ENCODE data around the gene GALNT7. TPM values are rescaled to one million over a fixed set of nuclear protein-coding genes. Genes with fewer than 3 reads are reported as not detected.

Gene GALNT7
- total RNA-seq, 1 experiment from 2014 or later, result 16.8 TPM

GRCh38 chr4:173208420-173208819 lies 39.8 kb downstream of the GALNT7 start:
- TF ChIP-seq CTCF (IDR thresholded peaks at IDR 0.05; ENCODE audit: insufficient read depth in 1 of 2, low read depth in 1 of 2, low read length in 1 of 2, severe bottlenecking in 1 of 2, unreplicated experiment in 1 of 2), result no peak
- Histone ChIP-seq H3K4me1 (peaks cover 14% of the 10 kb centered on the region; the same call in 1 of the 2 replicates), H3K27me3 (replicated peaks; ENCODE audit: control insufficient read depth, insufficient read depth, low read length) (no peaks in the 10 kb centered on the region), H3K36me3 (ENCODE audit: control insufficient read depth, insufficient read depth, low read length) (no peaks in the 10 kb centered on the region), H3K4me3 (ENCODE audit: low read depth, low read length) (no peak overlapping the region), H3K9me3 (no peaks in the 10 kb centered on the region)
- Mint-ChIP-seq H3K36me3 (ENCODE audit: insufficient read depth, unreplicated experiment) (peaks cover 5% of the 10 kb centered on the region), H3K4me3 (ENCODE audit: unreplicated experiment) (no peak overlapping the region), H3K9me3 (ENCODE audit: unreplicated experiment) (peaks cover 12% of the 10 kb centered on the region), H3K27ac (ENCODE audit: unreplicated experiment) (no peak overlapping the region), H3K4me1 (ENCODE audit: low read depth, unreplicated experiment) (no peaks in the 10 kb centered on the region), H3K27me3 (ENCODE audit: insufficient read depth, unreplicated experiment) (no peaks in the 10 kb centered on the region)
- BruUV-seq (replicated peaks), result no TSS peak
- CTCF ChIA-PET, result no interaction called here
- POLR2A ChIA-PET, result no interaction called here
- intact Hi-C loops (cut with micrococcal nuclease; ENCODE audit: unreplicated experiment), result loop anchor here (10.0 kb wide), 1 partner anchor 1536 kb away; no protein-coding TSS in a partner anchor
- DNase-seq, result no peak

GRCh38 chr4:173211222-173211621 lies 42.6 kb downstream of the GALNT7 start:
- H3K27ac Mint-ChIP-seq (ENCODE audit: unreplicated experiment), result no peak overlapping the region
- CTCF ChIA-PET, result no interaction called here

GRCh38 chr4:173211838-173212237 lies 43.2 kb downstream of the GALNT7 start:
- no TSS peak for BruUV-seq (replicated peaks)
- peaks cover 14% of the 10 kb centered on the region; the same call in 1 of the 2 replicates for H3K4me1 ChIP-seq
- Mint-ChIP-seq H3K4me3 (ENCODE audit: unreplicated experiment) (no peak overlapping the region), H3K27ac (ENCODE audit: unreplicated experiment) (no peak overlapping the region), H3K27me3 (ENCODE audit: insufficient read depth, unreplicated experiment) (no peaks in the 10 kb centered on the region), H3K9me3 (ENCODE audit: unreplicated experiment) (no peaks in the 10 kb centered on the region), H3K4me1 (ENCODE audit: low read depth, unreplicated experiment) (no peaks in the 10 kb centered on the region), H3K36me3 (ENCODE audit: insufficient read depth, unreplicated experiment) (peaks cover 5% of the 10 kb centered on the region)
- CTCF ChIA-PET, result no interaction called here
- no peaks in the 10 kb centered on the region for H3K36me3 ChIP-seq (ENCODE audit: control insufficient read depth, insufficient read depth, low read length)
- POLR2A ChIA-PET, result no interaction called here
- no peak for DNase-seq
- H3K27me3 ChIP-seq (replicated peaks; ENCODE audit: control insufficient read depth, insufficient read depth, low read length), result no peaks in the 10 kb centered on the region
- no peak for TF ChIP-seq CTCF (IDR thresholded peaks at IDR 0.05; ENCODE audit: insufficient read depth in 1 of 2, low read depth in 1 of 2, low read length in 1 of 2, severe bottlenecking in 1 of 2, unreplicated experiment in 1 of 2)
- H3K9me3 ChIP-seq, result no peaks in the 10 kb centered on the region
- H3K4me3 ChIP-seq (ENCODE audit: low read depth, low read length), result no peak overlapping the region
- intact Hi-C loops (cut with micrococcal nuclease; ENCODE audit: unreplicated experiment), result no loop called here

More at GRCh38 chr4:173211222-173211621, 42.6 kb downstream of the GALNT7 start:
- Mint-ChIP-seq H3K27me3 (ENCODE audit: insufficient read depth, unreplicated experiment) (no peaks in the 10 kb centered on the region), H3K4me1 (ENCODE audit: low read depth, unreplicated experiment) (no peaks in the 10 kb centered on the region), H3K9me3 (ENCODE audit: unreplicated experiment) (no peaks in the 10 kb centered on the region), H3K4me3 (ENCODE audit: unreplicated experiment) (no peak overlapping the region), H3K36me3 (ENCODE audit: insufficient read depth, unreplicated experiment) (peaks cover 5% of the 10 kb centered on the region)
- Histone ChIP-seq H3K4me3 (ENCODE audit: low read depth, low read length) (no peak overlapping the region), H3K27me3 (replicated peaks; ENCODE audit: control insufficient read depth, insufficient read depth, low read length) (no peaks in the 10 kb centered on the region), H3K9me3 (no peaks in the 10 kb centered on the region), H3K36me3 (ENCODE audit: control insufficient read depth, insufficient read depth, low read length) (no peaks in the 10 kb centered on the region), H3K4me1 (peaks cover 14% of the 10 kb centered on the region; the same call in 1 of the 2 replicates)
- no peak for TF ChIP-seq CTCF (IDR thresholded peaks at IDR 0.05; ENCODE audit: insufficient read depth in 1 of 2, low read depth in 1 of 2, low read length in 1 of 2, severe bottlenecking in 1 of 2, unreplicated experiment in 1 of 2)
- BruUV-seq (replicated peaks), result no TSS peak
- POLR2A ChIA-PET, result no interaction called here
- DNase-seq, result no peak
- intact Hi-C loops (cut with micrococcal nuclease; ENCODE audit: unreplicated experiment), result no loop called here

All from Caco-2 (cell line).